Activated naive CD8-positive, alpha-beta T cell treated with anti-CD3 and anti-CD28 coated beads, Interleukin-2, amount 50 U/mL, for 16 hours (primary cell): ENCODE results near the gene TRAF3.
"Not testable (repeated sequence)": the region's sequence is repeated elsewhere in the genome, so short reads cannot be mapped to it uniquely, and the experiment has no call there.

Experiments used
- DNase-seq: peaks from one replicate; pipeline ENCODE4 v3.0.0-alpha.2; 2020; ENCODE audit warnings: low read depth, low spot score

The TRAF3 gene

DNA sequence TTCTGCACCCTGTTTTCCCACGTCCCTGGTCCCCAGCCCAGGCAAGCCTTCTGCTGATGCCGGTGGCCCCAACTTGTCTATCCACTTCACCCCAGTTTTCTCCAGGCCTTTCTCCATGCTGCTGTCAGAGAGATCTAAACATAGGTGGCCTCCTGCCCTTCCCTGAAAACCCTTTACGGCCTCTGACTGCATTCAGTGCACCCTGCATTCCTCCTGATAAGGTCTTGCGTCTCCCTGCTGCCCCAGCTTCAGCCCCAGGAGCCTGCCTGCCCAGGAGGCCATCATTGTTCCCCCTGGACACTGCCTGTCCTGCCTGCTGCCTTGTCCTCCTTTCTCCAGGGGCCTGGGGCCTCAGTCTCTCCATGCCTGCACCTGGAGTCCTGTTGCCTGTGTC lies 29.8 kb downstream of the TRAF3 start:
- DNase-seq = no peak

DNA sequence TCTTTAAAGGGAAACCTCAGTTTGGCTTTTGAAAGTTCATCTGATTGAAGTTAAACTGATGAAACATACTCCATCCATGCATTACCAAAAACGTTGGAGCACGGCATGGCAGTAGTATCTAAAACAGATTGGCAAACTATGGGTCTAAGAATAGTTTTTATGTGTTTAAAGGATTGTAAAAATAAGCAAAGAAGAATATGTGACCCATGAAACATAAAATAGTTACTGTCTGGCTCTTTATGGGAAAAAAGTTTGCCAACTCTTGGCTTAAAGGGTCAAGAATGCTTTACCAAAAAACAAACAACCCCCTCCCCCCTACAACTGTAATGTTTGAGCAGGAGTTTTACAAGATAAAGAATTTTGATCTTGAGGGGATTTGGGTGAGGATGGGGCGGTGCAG lies 32.6 kb downstream of the TRAF3 start:
- no peak for DNase-seq

DNA sequence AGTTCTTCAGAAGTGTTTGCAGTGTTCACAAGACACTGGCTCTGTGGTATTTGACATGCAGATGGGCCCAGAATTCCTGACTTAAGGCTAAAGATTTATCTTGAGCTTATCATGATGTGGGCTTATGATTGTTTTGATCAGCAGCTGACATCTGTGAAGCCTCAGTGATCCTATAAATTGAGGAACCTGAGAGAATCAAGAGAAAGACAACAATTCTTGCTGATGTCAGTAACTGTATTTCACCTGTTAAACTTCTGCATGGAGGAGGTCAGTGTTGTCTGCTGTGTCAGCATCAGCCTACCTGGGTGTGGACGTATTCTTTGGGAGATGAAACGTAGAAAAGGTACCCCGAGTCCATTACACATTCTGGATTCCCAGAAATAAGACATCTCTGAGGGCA lies 33.3 kb downstream of the TRAF3 start:
- DNase-seq = no peak

DNA sequence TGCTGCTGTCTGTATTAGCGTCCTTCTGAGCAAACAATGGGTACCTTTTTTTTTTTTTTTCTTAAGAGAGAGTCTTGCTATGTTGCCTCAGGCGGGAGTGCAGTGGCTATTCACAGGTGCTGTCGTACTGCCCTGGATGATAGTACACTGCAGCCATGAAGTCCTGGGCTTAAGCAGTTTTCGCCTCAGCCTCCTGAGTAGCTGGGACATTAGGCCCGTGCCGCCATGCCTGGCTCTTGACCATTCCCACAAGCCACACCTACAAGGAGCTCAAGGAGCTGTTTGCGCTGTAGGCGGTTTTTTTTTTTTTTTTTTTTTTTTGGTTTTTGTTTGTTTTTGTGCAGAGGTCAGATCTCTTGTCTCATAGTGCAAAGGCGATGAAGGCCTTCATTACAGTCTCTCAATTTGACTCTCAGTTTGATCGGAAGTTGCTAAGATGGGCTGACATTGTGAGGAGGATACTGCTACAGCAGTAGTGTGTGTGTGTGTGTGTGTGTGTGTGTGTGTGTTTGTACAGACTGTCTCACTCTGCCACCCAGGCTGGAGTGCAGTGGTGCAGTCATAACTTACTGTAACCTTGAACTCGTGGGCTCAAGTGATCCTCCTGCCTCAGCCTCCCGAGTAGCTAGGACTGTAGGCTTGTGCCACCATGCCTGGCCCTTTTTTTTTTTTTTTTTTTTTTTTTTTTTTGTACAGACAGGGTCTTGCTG lies 34.2 kb downstream of the TRAF3 start:
- no peak for DNase-seq

DNA sequence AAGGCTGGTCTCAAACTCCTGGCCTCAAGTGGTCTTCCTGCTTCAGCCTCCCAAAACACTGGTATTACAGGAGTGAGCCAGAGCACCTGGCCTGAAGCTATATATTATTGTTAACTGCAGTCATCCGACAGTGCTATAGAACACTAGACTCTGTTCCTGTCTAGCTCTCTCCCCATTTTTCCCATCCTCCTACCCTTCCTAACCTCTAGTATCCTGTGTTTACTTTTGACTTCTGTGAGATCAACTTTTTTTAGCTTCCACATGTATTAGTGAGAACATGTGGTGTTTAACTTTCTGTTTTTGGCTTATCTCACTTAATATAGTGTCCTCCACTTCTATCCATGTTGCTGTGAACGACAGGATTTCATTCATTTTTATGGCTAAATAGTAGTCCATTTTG lies 34.7 kb downstream of the TRAF3 start:
- DNase-seq = no peak

DNA sequence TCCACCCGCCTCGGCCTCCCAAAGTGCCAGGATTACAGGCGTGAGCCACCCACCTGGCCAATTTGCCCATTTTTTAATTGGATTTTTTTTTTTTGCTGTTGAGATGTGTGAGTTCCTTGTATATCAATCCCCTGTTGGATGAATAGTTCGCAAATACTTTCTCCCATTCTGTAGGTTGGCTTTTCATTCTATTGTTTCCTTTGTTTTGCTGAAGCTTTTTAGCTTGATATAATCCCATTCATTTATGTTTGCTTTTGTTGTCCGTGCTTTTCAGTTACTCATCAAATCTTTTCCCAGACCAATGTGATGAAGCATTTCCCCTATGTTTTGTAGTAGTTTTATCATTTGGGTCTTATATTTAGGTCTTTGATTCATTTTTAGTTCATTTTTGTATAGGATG lies 36.4 kb downstream of the TRAF3 start:
- no peak for DNase-seq

DNA sequence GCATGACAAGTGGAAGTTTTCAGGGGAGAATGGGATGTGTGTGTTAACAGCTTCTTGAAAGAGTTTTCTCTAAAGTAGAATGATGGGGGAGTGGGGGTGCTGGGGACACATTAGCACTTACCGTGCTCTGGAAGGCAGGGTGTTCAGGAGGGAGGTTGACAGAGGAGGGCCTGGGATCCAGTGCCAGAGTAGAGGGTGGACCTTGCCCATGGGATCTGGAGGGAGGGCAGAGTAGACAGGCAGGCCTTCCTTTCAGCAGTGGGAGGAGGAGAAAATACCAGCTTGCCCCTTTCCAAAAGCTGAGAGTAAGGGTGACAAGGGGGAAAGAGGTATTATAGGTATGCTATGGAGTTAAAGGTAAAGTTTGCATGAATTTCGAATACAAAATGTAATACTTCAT lies 40.1 kb downstream of the TRAF3 start:
- DNase-seq = no peak

DNA sequence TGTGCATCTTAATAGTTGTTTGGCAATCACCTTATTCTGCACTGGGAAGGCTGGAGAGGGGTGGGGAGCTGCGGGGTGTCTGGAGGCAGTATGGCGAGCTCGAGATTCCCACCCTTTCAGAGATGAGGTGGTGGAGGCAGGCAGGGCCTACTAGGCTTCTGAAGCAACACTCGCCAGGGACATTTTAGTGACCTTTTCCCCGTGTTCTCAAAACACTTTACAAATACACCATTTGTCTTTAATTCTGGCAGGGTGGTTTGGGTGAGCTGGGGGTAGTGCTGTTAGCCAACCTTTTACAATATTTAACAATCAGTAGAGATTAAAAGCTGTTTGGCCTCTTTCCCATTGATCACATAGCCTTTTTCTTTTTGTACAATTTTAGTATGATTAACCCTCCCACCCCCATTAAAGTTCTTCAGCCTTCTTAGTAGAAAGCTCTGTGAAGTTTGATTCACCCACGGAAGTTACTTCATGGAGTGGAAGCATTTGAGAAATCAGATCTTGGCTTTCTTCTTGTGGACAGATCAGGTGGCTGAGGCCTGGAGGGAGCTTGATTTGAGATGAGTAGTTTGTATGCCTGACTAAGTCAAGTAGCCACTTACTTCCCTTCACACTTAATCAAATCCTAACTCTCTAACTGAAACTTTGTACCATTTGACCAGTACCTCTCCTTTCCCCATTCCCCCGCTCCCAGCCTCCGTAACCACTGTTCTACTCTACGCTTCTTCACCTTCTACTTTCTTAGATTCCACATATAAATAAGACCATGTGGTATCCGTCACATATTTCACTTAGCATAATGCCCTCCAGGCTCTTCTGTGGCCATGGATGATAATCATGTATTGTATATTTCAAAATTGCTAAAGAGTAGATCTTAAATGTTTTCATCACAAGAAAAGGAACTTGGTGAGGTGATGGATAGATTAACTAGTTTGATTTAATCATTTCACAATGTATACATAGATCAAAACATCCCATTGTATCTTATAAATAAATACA lies 41.0 kb downstream of the TRAF3 start:
- no peak for DNase-seq

DNA sequence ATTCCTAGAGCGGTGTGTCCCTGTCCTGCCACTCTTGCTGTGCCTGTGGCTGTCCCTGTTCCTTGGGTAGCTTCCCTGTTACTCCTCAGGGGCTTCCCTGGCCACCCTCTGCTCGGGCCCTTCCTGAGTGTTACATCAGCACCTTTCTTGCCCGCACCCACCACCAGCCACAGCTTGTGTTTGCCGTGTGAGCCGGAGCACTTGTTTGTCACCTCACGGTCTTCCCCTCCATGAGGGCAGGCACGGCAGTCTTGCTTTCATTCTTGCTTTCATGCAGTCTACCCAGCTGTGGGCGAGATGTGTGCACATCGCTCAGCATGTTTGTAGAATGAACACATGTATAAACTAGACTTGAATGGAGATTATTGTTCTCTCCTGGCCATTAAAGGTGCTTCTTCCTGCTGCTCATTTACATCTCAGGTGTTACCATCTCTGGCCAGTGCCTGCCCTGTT lies 42.0 kb downstream of the TRAF3 start:
- DNase-seq = no peak

DNA sequence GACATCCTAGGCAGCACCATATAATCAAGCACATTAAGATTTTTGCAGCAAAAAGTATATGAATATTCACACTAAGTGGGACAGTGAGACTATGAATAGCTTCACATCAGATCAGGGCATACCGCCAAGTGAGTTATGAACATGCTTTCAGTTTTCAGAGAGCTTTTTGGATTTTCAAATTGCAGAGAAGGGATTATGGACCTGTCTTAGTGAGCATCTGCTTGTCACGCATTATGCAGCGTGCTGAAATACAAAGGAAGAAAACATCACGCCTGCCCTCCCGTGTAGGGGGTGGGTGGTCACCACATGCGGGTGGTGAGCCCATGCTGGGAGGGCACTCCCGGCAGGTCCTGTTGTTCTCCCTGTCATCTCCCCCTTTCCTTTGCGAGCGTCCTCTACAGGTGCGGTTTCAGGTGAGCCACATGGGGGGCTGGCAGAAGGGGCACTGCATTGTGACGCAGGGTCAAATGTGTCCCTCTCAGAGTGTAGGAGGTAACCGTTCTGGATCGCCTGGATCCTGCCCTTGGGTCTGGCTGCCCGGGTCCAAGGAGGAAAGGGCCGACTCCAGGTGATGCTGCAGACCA lies 42.6 kb downstream of the TRAF3 start:
- DNase-seq = no peak

DNA sequence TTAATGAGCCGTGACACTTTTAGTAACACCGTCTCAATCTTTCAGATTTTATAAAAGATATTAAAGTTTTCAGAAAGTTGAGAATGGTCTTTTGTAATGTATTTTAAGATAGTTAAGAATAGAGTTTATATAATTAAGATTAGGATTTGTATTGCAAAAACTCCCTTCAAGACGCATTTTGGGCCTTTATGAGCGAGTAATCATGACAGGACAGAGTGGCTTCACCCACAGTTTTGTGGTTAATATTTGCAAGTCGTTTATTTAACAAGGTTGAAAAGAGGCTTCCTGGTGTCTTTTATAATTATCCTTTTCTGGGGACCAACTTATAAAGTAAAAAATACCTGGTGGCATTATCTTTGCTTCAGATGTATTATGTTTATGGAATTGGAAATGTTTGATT lies 44.0 kb downstream of the TRAF3 start:
- DNase-seq = no peak

DNA sequence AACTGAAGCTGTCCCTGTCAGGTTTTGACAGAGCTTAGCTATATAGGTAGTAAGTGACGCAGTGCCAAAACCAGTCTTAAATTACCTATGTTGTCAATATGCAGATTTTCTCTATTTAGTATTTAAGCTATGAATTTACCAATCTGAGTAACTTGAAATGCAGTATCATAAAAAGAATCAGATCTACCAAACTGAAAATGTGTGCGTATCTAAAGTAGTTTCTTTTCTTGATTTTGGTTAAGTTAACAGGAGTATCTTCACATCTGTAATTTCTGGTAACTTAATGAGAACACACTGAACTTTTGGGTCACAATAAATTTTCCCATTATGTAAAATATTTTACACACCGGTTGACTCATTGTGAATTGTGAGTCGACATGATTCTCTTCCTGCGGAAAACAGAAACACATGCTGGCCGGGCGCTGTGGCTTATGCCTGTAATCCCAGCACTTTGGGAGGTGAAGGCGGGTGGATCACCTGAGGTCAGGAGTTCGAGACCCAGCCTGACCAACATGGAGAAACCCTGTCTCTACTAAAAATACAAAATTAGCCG lies 45.1 kb downstream of the TRAF3 start:
- no peak for DNase-seq

DNA sequence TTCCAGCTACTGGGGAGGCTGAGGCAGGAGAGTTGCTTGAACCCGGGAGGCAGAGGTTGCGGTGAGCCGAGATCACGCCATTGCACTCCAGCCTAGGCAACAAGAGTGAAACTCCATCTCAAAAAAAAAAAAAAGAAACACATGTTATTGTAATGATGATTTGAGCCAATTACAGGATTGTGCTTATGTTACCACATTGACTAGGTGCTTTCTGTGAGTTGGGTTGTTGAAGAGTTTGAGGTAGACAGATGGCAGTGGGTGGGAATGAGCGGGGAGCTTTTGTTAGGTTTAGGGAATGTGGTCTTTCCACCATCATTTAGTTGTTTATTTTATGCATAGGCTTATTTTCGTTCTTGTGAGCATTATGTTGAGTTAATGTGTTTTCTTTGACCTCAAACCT lies 45.6 kb downstream of the TRAF3 start:
- DNase-seq = not testable (repeated sequence)

DNA sequence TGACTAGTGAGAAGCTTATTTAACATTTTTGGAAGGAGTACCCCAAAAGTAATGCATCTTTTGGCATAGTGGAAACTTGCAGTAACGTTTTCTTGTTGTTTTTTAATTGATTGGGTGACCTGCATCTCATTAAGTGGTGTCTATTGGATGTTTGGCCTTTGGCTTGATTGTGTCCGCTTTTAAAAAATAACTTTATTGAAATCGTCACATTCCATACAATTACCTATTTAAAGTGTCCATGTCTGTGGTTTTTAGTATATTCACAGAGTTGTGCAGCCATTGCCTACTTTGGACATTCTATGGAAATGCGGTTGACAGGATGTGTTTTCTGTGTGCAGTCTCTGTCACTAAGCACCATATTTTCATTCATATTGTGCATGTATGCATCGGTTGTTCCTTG lies 46.3 kb downstream of the TRAF3 start:
- no peak for DNase-seq

DNA sequence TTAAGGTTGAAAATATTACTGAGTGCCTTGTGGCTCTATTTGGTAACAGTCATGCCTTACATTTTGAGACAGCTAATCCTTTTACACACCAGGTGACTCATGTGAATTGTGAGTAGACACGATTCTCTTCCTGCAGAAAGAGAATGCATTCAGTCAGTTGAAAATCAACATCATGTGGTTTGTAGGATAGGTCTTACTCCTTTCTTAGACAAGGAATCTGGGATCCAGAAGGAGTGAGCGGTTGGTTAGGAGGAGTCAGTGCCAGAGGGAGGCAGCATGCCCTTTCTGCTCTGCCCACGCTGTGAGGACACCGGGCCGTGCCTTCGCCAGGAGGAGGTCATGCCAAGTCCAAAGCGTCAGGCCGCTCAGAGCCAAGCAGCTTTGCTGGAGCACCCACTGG lies 47.6 kb downstream of the TRAF3 start:
- DNase-seq = no peak

DNA sequence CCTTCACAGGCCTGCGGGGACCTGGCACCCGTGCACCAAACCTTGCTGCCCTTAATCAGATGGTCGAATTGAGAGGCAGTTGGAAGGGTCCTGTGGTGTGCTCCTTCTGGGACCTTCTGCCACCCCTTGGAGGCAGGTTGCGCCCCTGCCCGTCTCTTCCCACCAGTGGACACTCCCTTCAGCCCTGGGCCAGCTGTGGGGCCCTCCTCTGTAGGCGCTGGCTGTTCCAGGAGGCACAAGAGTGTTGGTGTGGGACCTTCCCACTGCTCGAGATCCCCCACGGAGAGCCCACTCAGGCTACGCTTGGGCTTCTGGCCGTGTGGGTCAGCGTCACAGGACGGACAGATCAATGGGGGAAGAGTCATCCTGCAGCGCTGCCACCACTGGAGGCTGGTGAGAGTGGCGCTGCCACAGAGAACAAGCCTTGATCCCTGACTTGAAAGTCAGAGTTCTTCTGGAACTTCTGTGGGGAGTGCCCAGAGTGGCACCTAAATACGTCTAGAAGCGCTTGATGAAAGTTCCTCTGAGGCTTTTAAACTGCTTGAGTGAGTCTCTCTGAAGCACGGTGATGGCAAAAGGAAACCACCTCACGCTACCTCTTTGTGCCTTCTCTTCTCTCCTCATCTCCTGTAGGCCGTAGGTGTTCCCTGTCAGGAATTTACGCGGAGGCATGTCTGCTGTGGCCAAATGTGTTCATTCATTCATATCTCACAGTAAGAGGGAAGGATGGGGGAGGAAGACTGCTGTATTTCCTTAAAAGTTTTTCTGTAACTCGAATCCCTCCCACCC lies 48.3 kb downstream of the TRAF3 start:
- no peak for DNase-seq

DNA sequence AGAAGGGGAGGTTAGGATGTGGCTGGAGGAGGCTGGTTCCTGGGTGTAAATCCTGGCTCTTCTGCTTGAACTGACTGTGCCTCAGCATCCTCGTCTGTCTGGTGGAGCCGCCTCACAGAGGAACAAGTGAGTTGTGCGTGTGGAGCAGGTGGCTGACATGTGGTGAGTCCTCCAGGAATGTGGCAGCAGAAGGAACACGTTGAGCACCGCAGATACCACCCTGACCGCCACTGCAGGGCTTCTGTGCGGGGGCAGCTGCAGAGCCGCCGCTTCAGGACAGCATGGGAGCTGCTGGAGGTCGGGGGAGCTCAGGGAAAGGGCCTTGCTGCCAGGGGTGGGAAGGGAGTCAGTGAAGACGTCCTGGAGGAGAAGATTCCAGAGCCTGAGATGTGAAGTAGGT lies 48.9 kb downstream of the TRAF3 start:
- no peak for DNase-seq

DNA sequence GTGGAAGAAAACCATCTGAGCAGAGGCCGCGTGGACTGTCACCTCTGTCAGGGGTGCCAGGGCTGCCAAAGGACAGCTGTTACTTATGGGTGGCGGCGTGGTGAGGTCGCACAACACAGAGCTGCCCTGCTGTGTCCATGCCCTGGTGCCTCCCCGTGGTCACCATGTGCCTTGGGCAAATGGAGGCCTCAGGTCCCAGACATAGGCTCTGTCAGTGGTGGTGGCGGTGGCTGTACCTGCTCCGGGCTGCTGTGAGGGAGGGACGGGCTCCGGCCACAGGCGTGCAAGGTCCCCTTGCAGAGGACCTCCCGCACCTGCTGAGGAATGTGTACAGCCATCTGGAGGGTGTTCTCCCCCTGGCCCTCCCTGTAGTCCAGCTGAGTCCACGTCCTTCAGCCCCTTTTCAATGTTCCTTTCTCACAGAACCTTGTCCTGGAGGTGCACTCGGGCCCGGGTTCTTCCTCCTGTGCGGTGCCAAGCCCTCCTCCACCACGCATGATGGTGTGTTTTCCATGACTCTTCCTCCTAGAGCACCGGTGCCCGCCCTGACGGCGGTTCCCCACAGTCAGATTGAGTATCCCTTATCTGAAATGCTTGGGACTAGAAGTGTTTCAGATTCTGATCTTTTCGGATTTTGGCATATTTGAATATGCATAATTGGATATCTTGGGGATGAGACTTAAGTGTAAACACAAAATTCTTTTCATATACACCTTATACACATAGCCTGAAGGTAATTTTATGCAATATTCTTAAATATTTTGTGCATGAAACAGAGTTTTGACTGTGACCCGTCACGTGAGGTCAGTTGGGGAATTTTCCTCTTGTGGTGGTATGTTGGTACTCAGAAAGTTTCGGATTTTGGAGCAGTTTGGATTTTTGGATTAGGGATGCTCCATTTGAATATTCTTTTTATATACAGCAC lies 49.8 kb downstream of the TRAF3 start:
- no peak for DNase-seq

DNA sequence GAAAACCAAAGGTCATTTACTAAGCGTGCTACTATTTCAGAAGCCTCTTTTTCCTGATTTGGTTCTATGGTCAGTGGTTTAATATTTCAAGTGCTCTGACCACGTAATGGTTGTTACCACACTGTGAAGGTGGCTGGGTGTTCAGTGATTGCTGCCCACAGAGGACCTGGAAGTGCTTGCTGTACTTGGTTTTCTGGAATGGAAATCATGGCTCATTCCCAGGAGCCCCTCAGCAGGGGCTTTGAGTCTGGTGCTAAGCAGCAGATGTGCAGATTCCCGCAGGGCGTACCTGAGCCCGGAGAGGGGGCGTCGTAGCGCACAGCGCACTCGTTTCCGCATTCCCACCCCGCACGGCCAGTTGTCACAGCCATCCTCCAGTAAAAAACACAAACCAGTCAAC lies 50.5 kb downstream of the TRAF3 start:
- no peak for DNase-seq

DNA sequence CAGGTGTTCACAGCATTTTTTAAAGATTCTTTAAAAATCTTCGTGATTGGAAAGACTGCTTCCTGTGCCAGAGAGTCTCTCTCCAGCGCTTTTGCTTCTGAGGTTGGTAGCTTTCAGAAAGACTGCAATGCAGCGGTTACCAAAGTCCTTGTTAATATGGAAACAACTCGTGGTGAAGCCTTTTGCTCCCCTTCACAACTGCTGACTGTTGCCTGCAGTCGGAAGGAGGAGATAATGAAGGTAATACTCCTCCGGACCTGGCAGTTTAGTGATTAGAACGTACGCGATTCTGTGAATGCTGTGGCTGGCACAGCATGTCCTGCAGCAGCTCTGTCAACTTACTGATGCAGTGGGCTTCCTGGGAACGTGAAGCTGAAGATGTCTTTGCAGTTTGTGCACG lies 50.9 kb downstream of the TRAF3 start:
- DNase-seq = no peak
